Gastrocnemius medialis (tissue), 4 donors: ENCODE results near the gene DBH. TPM values are rescaled to one million over a fixed set of nuclear protein-coding genes. Genes with fewer than 3 reads are reported as not detected.

Experiments used
- ATAC-seq, 2 donors: fragments of 150-250 bp; one replicate each; pipeline ENCODE4 v1.9.1; 2016
- DNase-seq, 2 donors: peaks; one replicate each; pipeline ENCODE4 v3.0.0-alpha.2; 2019
- H3K27ac ChIP-seq, 4 donors: fragments of 200-600 bp; sonication (generic); 1 replicate in 1 of 4; 2 replicates in 3 of 4; pipeline ENCODE4 v1.5.1; 2016 to 2018; ENCODE audit warnings: mild to moderate bottlenecking in 2 of 4, moderate library complexity in 1 of 4
- H3K27me3 ChIP-seq, 3 donors: fragments of 200-600 bp; sonication (generic) in 2 of 3; 1 replicate in 1 of 3; 2 replicates in 2 of 3; pipeline versions ENCODE4 v1.5.1 to v1.6.0; 2016 to 2019; ENCODE audit warnings: mild to moderate bottlenecking in 1 of 3, moderate library complexity in 1 of 3
- H3K36me3 ChIP-seq, 2 donors: fragments of 200-600 bp; sonication (generic) in 1 of 2; one replicate each; pipeline ENCODE4 v1.5.1; 2017 to 2018
- H3K4me1 ChIP-seq, 2 donors: fragments of 200-600 bp; sonication (generic) in 1 of 2; one replicate each; pipeline ENCODE4 v1.5.1; 2016 to 2017; ENCODE audit warnings: mild to moderate bottlenecking in 2 of 2
- H3K4me3 ChIP-seq, 4 donors: fragments of 200-600 bp; sonication (generic) in 3 of 4; 1 replicate in 1 of 4; 2 replicates in 3 of 4; pipeline ENCODE4 v1.5.1; 2016 to 2019; ENCODE audit warnings: mild to moderate bottlenecking in 2 of 4
- H3K9me3 ChIP-seq, 3 donors: fragments of 200-600 bp; sonication (generic) in 2 of 3; 1 replicate in 1 of 3; 2 replicates in 2 of 3; pipeline ENCODE4 v1.5.1; 2016 to 2019
- CTCF ChIP-seq, 5 experiments: fragments of 450-650 bp in 3 of 5; fragments of 200-600 bp in 2 of 5; sonication (generic) in 2 of 5; IDR thresholded peaks in 4 of 5; conservative IDR thresholded peaks in 1 of 5; 1 replicate in 4 of 5; 2 replicates in 1 of 5; pipeline ENCODE4 v1.5.1; 2016 to 2019; ENCODE audit warnings: antibody characterized with exemption in 5 of 5, mild to moderate bottlenecking in 3 of 5, moderate library complexity in 3 of 5
- POLR2A ChIP-seq, 2 donors: fragments of 450-650 bp; IDR thresholded peaks; one replicate each; pipeline ENCODE4 v1.6.1; 2017; ENCODE audit warnings: antibody characterized with exemption in 2 of 2, mild to moderate bottlenecking in 2 of 2, moderate library complexity in 2 of 2
- in situ Hi-C, 4 donors: fragments of 200-750 bp; cut with MboI; loops; one replicate each; pipeline versions ENCODE4 v1.15.0 to v1.8.0; 2017; ENCODE audit warnings: low sequenced_read_pairs in 4 of 4
- intact Hi-C: fragments of 100-400 bp; cut with DNase I; formaldehyde crosslinking; loops from one replicate; pipeline ENCODE4 v1.15.1; 2023; ENCODE audit warnings: low total_unique reads
- total RNA-seq, 4 donors: library from RNA; depleted of rRNA; stranded (reverse); fragments of >200 nt; gene quantifications; one replicate each; pipeline versions ENCODE4 v1.1.0 to v1.2.3, GENCODE V29; 2016

DBH gene
- total RNA-seq, 4 donors from 2014 or later: not detected

GRCh38 chr9:133607976-133608375 is 28.2 kb upstream of the DBH start:
- Histone ChIP-seq H3K9me3 (no peaks in the 10 kb centered on the region), H3K27me3 (peaks cover 62 to 71% (median 63%) of the 10 kb centered on the region in 3 donors), H3K27ac (no peak overlapping the region), H3K4me3 (no peak overlapping the region), H3K4me1 (no peaks in the 10 kb centered on the region), H3K36me3 (no peaks in the 10 kb centered on the region)
- in situ Hi-C loops: no loop called here
- DNase-seq: no peak
- TF ChIP-seq CTCF (IDR thresholded peaks at IDR 0.05 in 4 of 5, conservative IDR thresholded peaks at IDR 0.05 in 1 of 5): no peak
- TF ChIP-seq POLR2A (IDR thresholded peaks at IDR 0.05): no peak
- intact Hi-C loops: no loop called here
- no peak for ATAC-seq

- no peak overlapping the region for H3K4me3 ChIP-seq
- TF ChIP-seq CTCF (IDR thresholded peaks at IDR 0.05 in 4 of 5, conservative IDR thresholded peaks at IDR 0.05 in 1 of 5): no peak
- no peak for TF ChIP-seq POLR2A (IDR thresholded peaks at IDR 0.05)
- in situ Hi-C loops: no loop called here
- no peak for ATAC-seq
- no peak overlapping the region for H3K27ac ChIP-seq
- H3K27me3 ChIP-seq: peaks cover 63 to 68% (median 63%) of the 10 kb centered on the region in 3 donors
- H3K9me3 ChIP-seq: no peaks in the 10 kb centered on the region
- H3K4me1 ChIP-seq: no peaks in the 10 kb centered on the region
- intact Hi-C loops: no loop called here
- DNase-seq: no peak
- H3K36me3 ChIP-seq: no peaks in the 10 kb centered on the region
These were observed 27.8 kb upstream of the DBH start for GRCh38 chr9:133608382-133608781.

GRCh38 chr9:133608889-133609288 is 27.3 kb upstream of the DBH start:
- Histone ChIP-seq H3K27ac (no peak overlapping the region), H3K36me3 (no peaks in the 10 kb centered on the region), H3K4me3 (no peak overlapping the region), H3K27me3 (peaks cover 63 to 67% (median 64%) of the 10 kb centered on the region in 3 donors), H3K4me1 (no peaks in the 10 kb centered on the region), H3K9me3 (no peaks in the 10 kb centered on the region)
- DNase-seq (no peak), ATAC-seq (no peak)
- intact Hi-C loops (no loop called here), in situ Hi-C loops (no loop called here)
- no peak for TF ChIP-seq POLR2A (IDR thresholded peaks at IDR 0.05)
- no peak for TF ChIP-seq CTCF (IDR thresholded peaks at IDR 0.05 in 4 of 5, conservative IDR thresholded peaks at IDR 0.05 in 1 of 5)

GRCh38 chr9:133609311-133610098 is 26.7 kb upstream of the DBH start, which contains the start of gene FAM163B:
Gene FAM163B (minus strand): TSS chr9:133609389. CDS start chr9:133580223, 29,166 bp downstream.
- intact Hi-C loops: no loop called here
- ATAC-seq (no peak), DNase-seq (no peak)
- Histone ChIP-seq H3K9me3 (no peaks in the 10 kb centered on the region), H3K4me1 (no peaks in the 10 kb centered on the region), H3K4me3 (no peak within 1 kb of the TSS), H3K27ac (no peak within 1 kb of the TSS), H3K36me3 (no peaks in the 10 kb centered on the region), H3K27me3 (peaks cover 61 to 66% (median 64%) of the 10 kb centered on the region in 3 donors)
- no peak for TF ChIP-seq CTCF (IDR thresholded peaks at IDR 0.05 in 4 of 5, conservative IDR thresholded peaks at IDR 0.05 in 1 of 5)
- in situ Hi-C loops: no loop called here
